HG02759 (cell line): Measurements from ENCODE around the gene REPS2.

Source experiments
- ATAC-seq: cut with Tn5 transposase; IDR thresholded peaks from one replicate; pipeline ENCODE4 v1.9.1; 2021; ENCODE audit warnings: mild to moderate bottlenecking, moderate library complexity; ENCODE audit not compliant: unreplicated experiment

Gene REPS2

GRCh38 chrX:17031827-17032226 lies 85.4 kb downstream of the REPS2 start:
- ATAC-seq: no peak

GRCh38 chrX:17032351-17032750 lies 85.9 kb downstream of the REPS2 start:
- no peak for ATAC-seq

GRCh38 chrX:17033225-17033624 lies 86.8 kb downstream of the REPS2 start:
- ATAC-seq: no peak

GRCh38 chrX:17035111-17035510 lies 88.7 kb downstream of the REPS2 start:
- no peak for ATAC-seq

GRCh38 chrX:17036171-17036961 lies 89.9 kb downstream of the REPS2 start:
- ATAC-seq: no peak

GRCh38 chrX:17038277-17038676 lies 91.8 kb downstream of the REPS2 start:
- no peak for ATAC-seq

GRCh38 chrX:17038681-17039161 lies 92.3 kb downstream of the REPS2 start:
- ATAC-seq: no peak

- no peak for ATAC-seq
Measured at GRCh38 chrX:17039826-17040225, 93.4 kb downstream of the REPS2 start.

- ATAC-seq: no peak
Measured at GRCh38 chrX:17040711-17041110, 94.3 kb downstream of the REPS2 start.

- no peak for ATAC-seq
Measured at GRCh38 chrX:17042037-17042436, 95.6 kb downstream of the REPS2 start.

GRCh38 chrX:17046478-17047097 lies 100.1 kb downstream of the REPS2 start:
- ATAC-seq: no peak

- ATAC-seq: no peak
Measured at GRCh38 chrX:17047224-17047623, 100.8 kb downstream of the REPS2 start.

GRCh38 chrX:17052210-17052609 lies 105.8 kb downstream of the REPS2 start:
- no peak for ATAC-seq

GRCh38 chrX:17052793-17053192 lies 106.3 kb downstream of the REPS2 start:
- ATAC-seq: no peak

GRCh38 chrX:17053502-17053901 lies 107.0 kb downstream of the REPS2 start:
- no peak for ATAC-seq

GRCh38 chrX:17056868-17057608 lies 110.6 kb downstream of the REPS2 start:
- ATAC-seq: no peak

GRCh38 chrX:17062065-17062464 lies 115.6 kb downstream of the REPS2 start:
- no peak for ATAC-seq

- no peak for ATAC-seq
Measured at GRCh38 chrX:17065100-17065499, 118.6 kb downstream of the REPS2 start.

- ATAC-seq: no peak
Measured at GRCh38 chrX:17067534-17067933, 121.1 kb downstream of the REPS2 start.

- no peak for ATAC-seq
Measured at GRCh38 chrX:17072301-17072700, 125.8 kb downstream of the REPS2 start.

- no peak for ATAC-seq
Measured at GRCh38 chrX:17072721-17073230, 126.3 kb downstream of the REPS2 start.
